Endothelial cell of umbilical vein (primary cell): ENCODE measurements around the gene LTO1. TPM values are rescaled to one million over a fixed set of nuclear protein-coding genes. Genes with fewer than 3 reads are reported as not detected.

Experiments used
- BruUV-seq: library from RNA; stranded (reverse); fragments of 400-500 nt; replicated peaks from 2 replicates; lab custom pipeline; 2021; lab: Mats Ljungman, UMichigan
- CTCF ChIA-PET: fragments of 300-600, 350-600 bp; sonication (Branson Sonifier 250); formaldehyde crosslinking; loops from one replicate; lab custom pipeline; 2021; ENCODE audit warnings: antibody characterized with exemption, inconsistent platforms; lab: Charles Lee
- POLR2A ChIA-PET: fragments of 300-600, 350-600 bp; sonication (Branson Sonifier 250); formaldehyde crosslinking; loops from one replicate; lab custom pipeline; 2021; ENCODE audit warnings: antibody characterized with exemption, inconsistent platforms; lab: Charles Lee
- DNase-seq: peaks from one replicate; pipeline ENCODE4 v3.0.0-alpha.2; 2011; ENCODE audit warnings: low read depth, low spot score
- FAIRE-seq: peaks from 2 replicates; lab custom pipeline; 2011; peaks lifted over from hg19 to GRCh38; lab: Jason Lieb, UNC
- H2AFZ ChIP-seq: 2 replicates; pipeline ENCODE4 v1.6.0; 2012; ENCODE audit warnings: low read depth, low read length, control low read depth, inconsistent platforms
- H3K27ac ChIP-seq: 2 replicates; pipeline ENCODE4 v1.5.1; 2011; ENCODE audit warnings: low read depth, mild to moderate bottlenecking, control low read depth, low read length, moderate library complexity; ENCODE audit not compliant: insufficient read depth
- H3K27me3 ChIP-seq, 2 experiments: 2 replicates each; pipeline versions ENCODE4 v1.6.0 to v1.6.1; 2011; ENCODE audit warnings: low read length in 2 of 2, mixed read lengths in 1 of 2; ENCODE audit not compliant: control insufficient read depth in 2 of 2, insufficient read depth in 2 of 2
- H3K36me3 ChIP-seq, 2 experiments: 2 replicates in 1 of 2; 3 replicates in 1 of 2; pipeline ENCODE4 v1.5.1; 2011; ENCODE audit warnings: low read length in 2 of 2, mild to moderate bottlenecking in 1 of 2, moderate library complexity in 1 of 2; ENCODE audit not compliant: control insufficient read depth in 2 of 2, insufficient read depth in 2 of 2; ENCODE audit errors: extremely low read depth in 1 of 2
- H3K4me1 ChIP-seq: 3 replicates; pipeline ENCODE4 v1.5.1; 2011; ENCODE audit warnings: mild to moderate bottlenecking, low read length; ENCODE audit not compliant: control insufficient read depth, insufficient read depth; ENCODE audit errors: extremely low read depth
- H3K4me2 ChIP-seq: 2 replicates; pipeline ENCODE4 v1.6.1; 2011; ENCODE audit warnings: low read length, control low read depth, mixed read lengths; ENCODE audit not compliant: insufficient read depth
- H3K4me3 ChIP-seq, 3 experiments: fragments of 200-600 bp in 1 of 3; sonication (generic), shearing (Covaris generic) in 1 of 3; replicated peaks in 1 of 3; 2 replicates each; pipeline ENCODE4 v1.5.1; 2011 to 2016; ENCODE audit warnings: control low read depth in 3 of 3, low read length in 3 of 3, mild to moderate bottlenecking in 2 of 3, inconsistent platforms in 1 of 3, low read depth in 1 of 3, moderate library complexity in 1 of 3; ENCODE audit not compliant: insufficient read depth in 1 of 3
- H3K79me2 ChIP-seq: 2 replicates; pipeline ENCODE4 v1.6.0; 2012; ENCODE audit warnings: low read length, inconsistent platforms; ENCODE audit not compliant: control insufficient read depth, insufficient read depth
- H3K9ac ChIP-seq: replicated peaks from 2 replicates; pipeline ENCODE3; 2011; ENCODE audit warnings: low read length, control low read depth; ENCODE audit not compliant: insufficient read depth; ENCODE audit errors: extremely low read depth
- H3K9me1 ChIP-seq: replicated peaks from 3 replicates; pipeline ENCODE4 v1.6.0; 2011; ENCODE audit warnings: mild to moderate bottlenecking, low read length; ENCODE audit not compliant: control insufficient read depth, insufficient read depth; ENCODE audit errors: extremely low read depth
- H3K9me3 ChIP-seq: replicated peaks from 2 replicates; pipeline ENCODE4 v1.5.1; 2012; ENCODE audit warnings: low read length, inconsistent platforms; ENCODE audit not compliant: control insufficient read depth, insufficient read depth
- H4K20me1 ChIP-seq: replicated peaks from 2 replicates; pipeline ENCODE3; 2011; ENCODE audit warnings: mild to moderate bottlenecking, low read length; ENCODE audit not compliant: control insufficient read depth, insufficient read depth; ENCODE audit errors: extremely low read depth
- CTCF ChIP-seq, 2 donors: IDR thresholded peaks; 1 replicate in 1 of 2; 2 replicates in 1 of 2; pipeline ENCODE4 v1.5.1; 2011; ENCODE audit warnings: low read length in 2 of 2, mild to moderate bottlenecking in 2 of 2, moderate library complexity in 2 of 2, control low read depth in 1 of 2, inconsistent platforms in 1 of 2, low read depth in 1 of 2; ENCODE audit not compliant: insufficient read depth in 1 of 2; ENCODE audit errors: extremely low read depth in 1 of 2
- EZH2 ChIP-seq: IDR thresholded peaks from 2 replicates; pipeline ENCODE4 v1.6.1; 2012; ENCODE audit warnings: borderline replicate concordance, low read depth, mild to moderate bottlenecking, moderate library complexity, low read length, inconsistent platforms; ENCODE audit not compliant: severe bottlenecking
- FOS ChIP-seq: IDR thresholded peaks from 2 replicates; pipeline ENCODE4 v1.6.1; 2011; ENCODE audit warnings: mild to moderate bottlenecking, low read length, moderate library complexity, borderline replicate concordance; ENCODE audit not compliant: insufficient read depth
- GATA2 ChIP-seq: IDR thresholded peaks from 2 replicates; pipeline ENCODE4 v1.7.0; 2011; ENCODE audit warnings: low read depth, mild to moderate bottlenecking, moderate library complexity, mixed read lengths, low read length; ENCODE audit not compliant: insufficient read length, insufficient read depth
- JUN ChIP-seq: IDR thresholded peaks from 2 replicates; pipeline ENCODE4 v1.6.1; 2011; ENCODE audit warnings: borderline replicate concordance, low read depth; ENCODE audit not compliant: insufficient read length, insufficient read depth
- MAX ChIP-seq: IDR thresholded peaks from 2 replicates; pipeline ENCODE4 v1.6.1; 2011; ENCODE audit not compliant: insufficient read depth, insufficient read length
- MYC ChIP-seq: IDR thresholded peaks from one replicate; pipeline ENCODE4 v1.6.1; 2011; ENCODE audit warnings: mild to moderate bottlenecking, low read depth, low read length
- POLR2A ChIP-seq: IDR thresholded peaks from 2 replicates; pipeline ENCODE4 v1.6.1; 2012; ENCODE audit warnings: low read depth, mild to moderate bottlenecking, control low read depth, low read length
- POLR2AphosphoS5 ChIP-seq: IDR thresholded peaks from 2 replicates; pipeline ENCODE4 v1.6.1; 2012; ENCODE audit warnings: low read depth, mild to moderate bottlenecking, control low read depth, low read length, moderate library complexity; ENCODE audit not compliant: insufficient read depth
- dilution Hi-C: fragments of 300-500 bp; cut with MboI; formaldehyde crosslinking; loops from one replicate; pipeline ENCODE4 v1.15.0; 2019; ENCODE audit warnings: low sequenced_read_pairs; ENCODE audit not compliant: extremely low pct_ligation_motif_present
- intact Hi-C: fragments of 100-400 bp; cut with micrococcal nuclease; formaldehyde crosslinking; loops from one replicate; pipeline ENCODE4 v1.10.0; 2022
- polyA plus RNA-seq, 4 experiments: library from polyadenylated mRNA; depleted of rRNA in 3 of 4; stranded (reverse) in 3 of 4; unstranded in 1 of 4; fragments of >200 nt; gene quantifications; 2 replicates each; pipeline versions ENCODE4 v1.2.1 to v1.2.3, GENCODE V29; 2011 to 2012; ENCODE audit warnings: missing spikeins in 1 of 4
- total RNA-seq: library from RNA; stranded (reverse); gene quantifications from 2 replicates; pipeline ENCODE4 v1.2.3, GENCODE V29; 2021

The LTO1 gene
- total and polyA plus RNA-seq, 2 donors (not counting 3 experiments of a cell fraction or from before 2014, with no cell fraction given) = 26.8 to 30.9 TPM

- no peak overlapping the region for H2AFZ ChIP-seq
- no peaks in the 10 kb centered on the region for H4K20me1 ChIP-seq
- peaks cover 18 to 20% of the 10 kb centered on the region in 2 experiments for H3K27me3 ChIP-seq
- dilution Hi-C loops = no loop called here
- H3K4me1 ChIP-seq = peaks cover 8% of the 10 kb centered on the region
- H3K4me2 ChIP-seq = no peak overlapping the region
- no peak overlapping the region for H3K27ac ChIP-seq
- no TSS peak for BruUV-seq
- POLR2A ChIA-PET = no interaction called here
- intact Hi-C loops = no loop called here
- no peaks in the 10 kb centered on the region for H3K9me3 ChIP-seq
- FAIRE-seq (no peak), DNase-seq (no peak)
- CTCF ChIA-PET = no interaction called here
- H3K4me3 ChIP-seq = no peak overlapping the region
- H3K9ac ChIP-seq = no peak overlapping the region
- H3K36me3 ChIP-seq = no peaks in the 10 kb centered on the region
- H3K79me2 ChIP-seq = no peaks in the 10 kb centered on the region
- no peaks in the 10 kb centered on the region for H3K9me1 ChIP-seq
- TF ChIP-seq FOS = no peak
- no peak for TF ChIP-seq POLR2AphosphoS5
- no peak for TF ChIP-seq GATA2
- TF ChIP-seq EZH2 = no peak
- no peak for TF ChIP-seq CTCF (IDR thresholded peaks at IDR 0.05; ENCODE audit: extremely low read depth in 1 of 2, insufficient read depth in 1 of 2, low read depth in 1 of 2, low read length in 2 of 2)
- no peak for TF ChIP-seq MAX
- no peak for TF ChIP-seq JUN
- TF ChIP-seq POLR2A = no peak
- no peak for TF ChIP-seq MYC
These were observed 22.7 kb upstream of the LTO1 start for GRCh38 chr11:69697861-69698260.
